ENCODE data around the gene XPNPEP1.

- no peak for TF ChIP-seq POLR2A (IDR thresholded peaks at IDR 0.05)
- no peak for TF ChIP-seq CTCF (IDR thresholded peaks at IDR 0.05)
These were observed 84.6 kb downstream of the XPNPEP1 start for GRCh38 chr10:109838592-109839244.

All from adrenal gland (tissue), 5 donors.